ENCODE data around the gene LRRC25. TPM values are rescaled to one million over a fixed set of nuclear protein-coding genes. Genes with fewer than 3 reads are reported as not detected.

Gene LRRC25
- total RNA-seq, 1 donor from 2014 or later, result 0.08 TPM

- Histone ChIP-seq H3K27me3 (ENCODE audit: control insufficient read depth, insufficient read depth, low read length) (peaks cover 10% of the 10 kb centered on the region), H3K4me3 (ENCODE audit: low read depth, low read length) (no peak overlapping the region), H3K36me3 (ENCODE audit: control insufficient read depth, insufficient read depth, low read length) (peaks cover 4% of the 10 kb centered on the region)
- DNase-seq (ENCODE audit: low read depth), result no peak
- no peak for TF ChIP-seq CTCF (IDR thresholded peaks at IDR 0.05; ENCODE audit: insufficient read depth, low read length, poor library complexity, severe bottlenecking)
Measured at GRCh38 chr19:18392417-18392816, 5.0 kb downstream of the LRRC25 start.

DNA sequence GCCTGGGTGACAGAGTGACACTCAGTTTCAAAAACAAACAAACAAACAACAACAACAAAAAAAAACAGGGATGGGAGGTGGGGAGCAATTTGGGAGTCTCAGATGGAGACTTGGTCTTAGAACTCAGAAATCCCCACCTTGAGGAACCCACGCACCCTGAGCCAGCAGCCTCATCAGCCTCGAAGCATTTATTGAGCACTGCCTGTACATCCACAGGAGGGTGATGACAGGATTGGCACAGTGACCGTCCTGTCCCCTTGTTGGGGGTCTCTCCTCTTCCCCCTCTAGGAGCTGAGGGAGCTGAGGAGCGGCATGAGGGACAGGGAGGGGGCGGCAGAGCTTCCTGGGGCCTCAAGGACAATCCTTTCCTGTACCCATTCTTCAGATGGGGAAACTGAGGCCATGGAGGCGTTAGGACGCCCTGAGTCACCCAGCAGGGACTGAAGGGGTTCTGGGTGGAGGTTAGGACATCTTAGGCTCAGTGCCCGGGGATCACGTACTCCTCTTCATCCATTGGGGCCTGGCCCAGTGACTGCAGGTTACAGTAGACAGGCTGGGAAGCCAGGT lies 5.8 kb downstream of the LRRC25 start:
- no peak for TF ChIP-seq CTCF (IDR thresholded peaks at IDR 0.05; ENCODE audit: insufficient read depth, low read length, poor library complexity, severe bottlenecking)
- Histone ChIP-seq H3K36me3 (ENCODE audit: control insufficient read depth, insufficient read depth, low read length) (peaks cover 4% of the 10 kb centered on the region), H3K4me3 (ENCODE audit: low read depth, low read length) (no peak overlapping the region)

DNA sequence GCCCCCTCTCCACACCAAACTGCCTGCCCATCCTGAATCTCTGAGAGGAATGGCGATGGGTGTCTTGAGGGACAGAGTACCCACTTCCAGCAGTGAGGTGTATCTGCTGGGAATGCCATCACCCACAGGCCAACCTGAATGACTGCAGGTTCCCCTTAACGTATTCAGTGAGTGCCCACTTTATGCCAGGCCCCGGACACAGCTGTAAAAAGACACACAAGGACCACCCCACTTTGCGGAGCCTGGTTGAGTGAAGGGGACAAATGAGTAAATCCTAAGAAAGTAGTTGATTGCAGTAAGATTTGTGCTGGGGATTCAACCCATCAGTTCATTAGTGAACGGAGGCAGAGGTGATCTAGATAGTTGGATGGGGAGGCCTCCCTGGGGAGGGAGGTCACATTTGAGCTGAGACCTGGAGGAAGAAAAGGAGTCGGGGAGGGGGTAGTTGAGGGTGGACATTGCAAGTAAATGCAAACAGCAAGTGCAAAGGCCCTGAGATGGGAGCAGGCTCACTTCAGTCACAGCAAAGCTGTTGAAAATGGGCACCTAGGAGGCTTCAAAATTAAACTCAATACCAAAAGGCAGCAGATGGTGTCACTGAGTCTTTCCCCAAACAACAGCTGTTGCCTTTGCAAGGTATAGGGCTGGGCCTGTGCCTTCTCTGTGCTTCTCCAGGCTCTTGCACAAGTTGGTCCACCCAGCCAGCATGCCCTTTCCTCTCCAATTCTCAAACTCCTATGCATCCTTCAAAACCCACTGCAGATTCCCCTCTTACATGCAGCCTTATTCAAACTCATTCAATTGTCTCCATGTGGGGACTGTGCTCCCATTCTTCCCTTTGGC lies 7.1 kb downstream of the LRRC25 start:
- Histone ChIP-seq H3K4me3 (ENCODE audit: low read depth, low read length) (no peak overlapping the region), H3K27me3 (ENCODE audit: control insufficient read depth, insufficient read depth, low read length) (no peaks in the 10 kb centered on the region), H3K36me3 (ENCODE audit: control insufficient read depth, insufficient read depth, low read length) (peaks cover 4% of the 10 kb centered on the region)
- TF ChIP-seq CTCF (IDR thresholded peaks at IDR 0.05; ENCODE audit: insufficient read depth, low read length, poor library complexity, severe bottlenecking), result no peak
- no peak for DNase-seq (ENCODE audit: low read depth)

More for the DNA sequence above, 5.8 kb downstream of the LRRC25 start:
- H3K27me3 ChIP-seq (ENCODE audit: control insufficient read depth, insufficient read depth, low read length), result peaks cover 1% of the 10 kb centered on the region
- DNase-seq (ENCODE audit: low read depth), result no peak

DNA sequence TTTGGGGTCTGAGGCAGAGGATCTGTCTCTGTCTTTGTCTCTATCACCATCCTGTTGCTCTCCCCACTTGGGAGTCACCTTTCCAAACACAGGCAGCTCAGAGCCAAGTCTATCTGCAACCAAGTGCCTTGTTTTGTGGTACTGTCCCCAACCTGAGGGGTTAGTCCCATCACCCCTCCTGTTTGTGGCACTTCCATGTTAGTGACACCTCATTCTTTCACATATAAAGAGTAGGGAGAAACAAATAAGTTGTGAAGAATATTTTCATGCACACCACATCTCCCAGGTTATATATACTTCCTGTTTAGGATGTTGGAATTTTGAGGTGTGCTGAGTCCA lies 7.7 kb downstream of the LRRC25 start:
- no peak for DNase-seq (ENCODE audit: low read depth)
- Histone ChIP-seq H3K4me3 (ENCODE audit: low read depth, low read length) (no peak overlapping the region), H3K36me3 (ENCODE audit: control insufficient read depth, insufficient read depth, low read length) (peaks cover 4% of the 10 kb centered on the region), H3K27me3 (ENCODE audit: control insufficient read depth, insufficient read depth, low read length) (no peaks in the 10 kb centered on the region)
- TF ChIP-seq CTCF (IDR thresholded peaks at IDR 0.05; ENCODE audit: insufficient read depth, low read length, poor library complexity, severe bottlenecking), result no peak

DNA sequence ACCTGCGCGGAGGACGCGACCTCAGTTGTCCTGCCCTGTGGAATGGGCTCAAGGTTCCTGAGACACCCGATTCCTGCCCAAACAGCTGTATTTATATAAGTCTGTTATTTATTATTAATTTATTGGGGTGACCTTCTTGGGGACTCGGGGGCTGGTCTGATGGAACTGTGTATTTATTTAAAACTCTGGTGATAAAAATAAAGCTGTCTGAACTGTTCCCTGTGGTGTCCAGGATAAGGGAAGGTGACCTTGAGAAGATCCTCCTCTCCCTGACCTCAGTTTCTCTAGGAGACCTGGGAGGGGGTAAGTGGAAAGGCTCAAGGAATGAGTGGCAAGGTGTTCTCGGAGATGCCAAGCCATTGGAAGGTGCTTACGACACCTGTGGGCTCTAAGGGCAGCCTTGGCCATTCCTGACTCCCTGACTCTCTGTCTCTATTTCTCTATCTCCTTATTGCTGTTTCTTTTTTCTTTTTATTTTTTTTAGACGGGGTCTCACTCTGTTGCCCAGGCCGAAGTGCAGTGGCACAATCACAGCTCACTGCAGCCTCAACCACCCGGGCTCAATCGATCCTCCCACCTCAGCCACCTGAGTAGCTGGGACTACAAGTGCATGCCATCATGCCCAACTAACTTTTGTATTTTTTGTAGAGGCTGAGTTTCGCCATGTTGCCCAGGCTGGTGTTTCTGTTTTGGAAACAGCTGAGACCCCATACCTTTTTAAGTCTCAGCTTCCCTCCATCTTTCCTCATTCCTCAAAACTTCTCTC lies 8.3 kb downstream of the LRRC25 start:
- peaks cover 4% of the 10 kb centered on the region for H3K36me3 ChIP-seq (ENCODE audit: control insufficient read depth, insufficient read depth, low read length)
- no peak for DNase-seq (ENCODE audit: low read depth)
- peak overlapping the region; percentile 77 for H3K4me3 ChIP-seq (ENCODE audit: low read depth, low read length)
- no peak for TF ChIP-seq CTCF (IDR thresholded peaks at IDR 0.05; ENCODE audit: insufficient read depth, low read length, poor library complexity, severe bottlenecking)
- H3K27me3 ChIP-seq (ENCODE audit: control insufficient read depth, insufficient read depth, low read length), result no peaks in the 10 kb centered on the region

Data from kidney epithelial cell (primary cell).